DOHH2 (cell line): Measurements from ENCODE around the gene RRAS.

Experiments used
- CTCF ChIP-seq: fragments of 200-600 bp; sonication (generic); IDR thresholded peaks from one replicate; pipeline ENCODE4 v1.5.1; 2014; ENCODE audit warnings: antibody characterized with exemption, mild to moderate bottlenecking, low read depth, low read length; ENCODE audit not compliant: poor library complexity, severe bottlenecking
- EZH2phosphoT487 ChIP-seq: fragments of 200-600 bp; sonication (generic); IDR thresholded peaks from 2 replicates; pipeline ENCODE4 v1.6.1; 2017; ENCODE audit warnings: borderline replicate concordance, mild to moderate bottlenecking, antibody characterized with exemption, low read length, moderate library complexity, mixed read lengths

- TF ChIP-seq EZH2phosphoT487 (no peak), CTCF (no peak)
Measured at GRCh38 chr19:49653466-49653806, 13.5 kb upstream of the RRAS start.
